ENCODE results near the gene MCTP2.

GRCh38 chr15:94314639-94315038 is 83.3 kb downstream of the MCTP2 start:
- TF ChIP-seq CTCF (IDR thresholded peaks at IDR 0.05; ENCODE audit: low read depth, low read length, poor library complexity, severe bottlenecking) (no peak), EZH2phosphoT487 (IDR thresholded peaks at IDR 0.05; ENCODE audit: borderline replicate concordance, low read length) (no peak)

Measured in DOHH2 (cell line).